ENCODE results near the gene BRINP1.

DNA sequence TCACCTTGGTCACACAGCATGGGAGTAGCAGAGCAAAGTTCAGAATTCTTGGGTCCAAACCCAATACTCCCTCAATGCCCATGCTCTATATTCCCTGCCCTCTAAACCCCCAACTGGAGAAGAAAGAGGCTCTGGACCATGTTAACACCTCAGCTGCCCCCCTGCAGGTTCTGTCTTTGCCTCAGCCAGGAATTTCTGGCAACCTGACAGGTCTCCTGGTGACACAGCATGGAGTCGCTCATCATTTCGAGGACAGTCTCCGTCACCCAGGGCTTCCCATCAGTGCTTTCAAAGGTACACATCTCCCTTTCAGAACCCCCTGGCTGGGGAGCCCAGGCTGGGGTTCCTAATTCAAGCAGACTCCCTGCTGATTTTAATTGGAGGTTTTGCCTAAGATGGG lies 189.5 kb downstream of the BRINP1 start:
- TF ChIP-seq POLR2A (IDR thresholded peaks at IDR 0.05) = no peak
- TF ChIP-seq, protein P1, sequence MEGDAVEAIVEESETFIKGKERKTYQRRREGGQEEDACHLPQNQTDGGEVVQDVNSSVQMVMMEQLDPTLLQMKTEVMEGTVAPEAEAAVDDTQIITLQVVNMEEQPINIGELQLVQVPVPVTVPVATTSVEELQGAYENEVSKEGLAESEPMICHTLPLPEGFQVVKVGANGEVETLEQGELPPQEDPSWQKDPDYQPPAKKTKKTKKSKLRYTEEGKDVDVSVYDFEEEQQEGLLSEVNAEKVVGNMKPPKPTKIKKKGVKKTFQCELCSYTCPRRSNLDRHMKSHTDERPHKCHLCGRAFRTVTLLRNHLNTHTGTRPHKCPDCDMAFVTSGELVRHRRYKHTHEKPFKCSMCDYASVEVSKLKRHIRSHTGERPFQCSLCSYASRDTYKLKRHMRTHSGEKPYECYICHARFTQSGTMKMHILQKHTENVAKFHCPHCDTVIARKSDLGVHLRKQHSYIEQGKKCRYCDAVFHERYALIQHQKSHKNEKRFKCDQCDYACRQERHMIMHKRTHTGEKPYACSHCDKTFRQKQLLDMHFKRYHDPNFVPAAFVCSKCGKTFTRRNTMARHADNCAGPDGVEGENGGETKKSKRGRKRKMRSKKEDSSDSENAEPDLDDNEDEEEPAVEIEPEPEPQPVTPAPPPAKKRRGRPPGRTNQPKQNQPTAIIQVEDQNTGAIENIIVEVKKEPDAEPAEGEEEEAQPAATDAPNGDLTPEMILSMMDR (IDR thresholded peaks at IDR 0.05) = no peak
- no peak for TF ChIP-seq EP300 (IDR thresholded peaks at IDR 0.05)

Measured in tibial nerve (tissue), 4 donors.